Subcutaneous adipose tissue (tissue), 4 donors: ENCODE measurements around the gene MAP1B. TPM values are rescaled to one million over a fixed set of nuclear protein-coding genes. Genes with fewer than 3 reads are reported as not detected.

Experiments used
- CTCF ChIP-seq: fragments of 450-650 bp; IDR thresholded peaks from one replicate; pipeline ENCODE4 v1.5.1; 2016; ENCODE audit warnings: low read depth, mild to moderate bottlenecking, control low read depth, antibody characterized with exemption, moderate library complexity
- total RNA-seq, 4 donors: library from RNA; depleted of rRNA; stranded (reverse); fragments of >200 nt; gene quantifications; one replicate each; pipeline ENCODE4 v1.1.0, GENCODE V29; 2016

Gene MAP1B
- total RNA-seq, 4 donors from 2014 or later: 174 to 1,477 (median 584) TPM

- no peak for TF ChIP-seq CTCF
Observed at GRCh38 chr5:72212171-72212570, 104.9 kb downstream of the MAP1B start.

DNA sequence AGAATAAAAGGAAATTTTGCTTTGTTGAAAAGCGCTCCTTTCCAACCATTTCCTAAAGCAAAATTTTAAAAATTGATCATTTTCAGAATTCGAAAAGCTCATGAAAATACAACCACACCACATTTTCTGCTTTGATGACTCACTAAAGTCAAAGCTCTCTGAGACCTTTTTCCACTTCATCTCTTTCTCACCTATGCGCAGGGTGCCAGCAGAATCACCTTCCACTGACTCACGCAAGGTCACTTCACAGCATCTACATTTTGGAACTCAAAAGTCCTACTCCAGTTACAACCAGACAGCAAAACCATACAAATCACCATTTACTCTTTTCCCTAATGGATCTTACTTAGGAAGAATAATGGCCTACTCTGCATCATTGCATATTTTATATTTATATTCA, 106.2 kb downstream of the MAP1B start:
- TF ChIP-seq CTCF: no peak

GRCh38 chr5:72214168-72214567, 106.9 kb downstream of the MAP1B start:
- TF ChIP-seq CTCF: no peak

- no peak for TF ChIP-seq CTCF
Observed at GRCh38 chr5:72216756-72217155, 109.5 kb downstream of the MAP1B start.

- no peak for TF ChIP-seq CTCF
Observed at GRCh38 chr5:72221099-72221498, 113.8 kb downstream of the MAP1B start.

DNA sequence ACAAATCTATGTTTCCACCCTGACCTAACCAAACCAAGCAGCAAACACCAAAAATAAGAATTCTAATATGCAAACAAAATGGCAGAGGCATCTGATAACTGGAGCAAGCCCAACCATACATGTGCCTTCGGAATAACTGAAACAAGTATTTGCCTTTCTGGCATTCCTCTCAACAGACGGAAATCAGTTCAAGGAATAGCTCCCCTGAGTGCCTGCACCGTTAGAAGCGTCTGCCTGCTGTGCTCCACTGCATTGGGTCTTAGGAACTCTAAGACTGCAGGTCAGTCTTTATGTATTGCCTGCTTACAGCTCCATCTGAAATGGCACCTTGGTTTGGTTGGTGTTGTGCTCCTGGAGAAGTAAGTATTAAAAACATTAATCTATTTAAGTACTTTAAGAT, 114.3 kb downstream of the MAP1B start:
- TF ChIP-seq CTCF: no peak

DNA sequence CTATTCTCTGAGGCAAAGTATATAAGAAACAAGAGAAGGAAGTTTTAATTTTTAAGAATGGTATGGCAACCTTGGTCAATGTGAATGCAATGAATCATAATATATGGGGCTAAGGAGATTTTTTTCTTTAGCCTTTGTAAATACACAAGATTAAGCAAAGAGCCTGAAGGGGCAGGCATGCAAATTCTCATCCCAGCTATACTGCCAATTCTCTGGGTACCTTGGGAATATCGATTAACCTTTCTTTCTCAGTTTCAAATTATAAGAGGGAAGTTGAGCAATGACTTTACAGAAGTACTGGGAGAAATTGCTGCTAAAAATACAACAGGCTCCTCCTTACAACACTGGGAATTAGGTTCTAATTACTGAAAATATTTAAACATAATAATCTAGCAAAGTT, 115.2 kb downstream of the MAP1B start:
- no peak for TF ChIP-seq CTCF
